ENCODE results near the gene PHF5A. TPM values are rescaled to one million over a fixed set of nuclear protein-coding genes. Genes with fewer than 3 reads are reported as not detected.
"Not testable (repeated sequence)": the region's sequence is repeated elsewhere in the genome, so short reads cannot be mapped to it uniquely, and the experiment has no call there.

PHF5A gene
- total RNA-seq, 1 donor from 2014 or later: 114 TPM

DNA sequence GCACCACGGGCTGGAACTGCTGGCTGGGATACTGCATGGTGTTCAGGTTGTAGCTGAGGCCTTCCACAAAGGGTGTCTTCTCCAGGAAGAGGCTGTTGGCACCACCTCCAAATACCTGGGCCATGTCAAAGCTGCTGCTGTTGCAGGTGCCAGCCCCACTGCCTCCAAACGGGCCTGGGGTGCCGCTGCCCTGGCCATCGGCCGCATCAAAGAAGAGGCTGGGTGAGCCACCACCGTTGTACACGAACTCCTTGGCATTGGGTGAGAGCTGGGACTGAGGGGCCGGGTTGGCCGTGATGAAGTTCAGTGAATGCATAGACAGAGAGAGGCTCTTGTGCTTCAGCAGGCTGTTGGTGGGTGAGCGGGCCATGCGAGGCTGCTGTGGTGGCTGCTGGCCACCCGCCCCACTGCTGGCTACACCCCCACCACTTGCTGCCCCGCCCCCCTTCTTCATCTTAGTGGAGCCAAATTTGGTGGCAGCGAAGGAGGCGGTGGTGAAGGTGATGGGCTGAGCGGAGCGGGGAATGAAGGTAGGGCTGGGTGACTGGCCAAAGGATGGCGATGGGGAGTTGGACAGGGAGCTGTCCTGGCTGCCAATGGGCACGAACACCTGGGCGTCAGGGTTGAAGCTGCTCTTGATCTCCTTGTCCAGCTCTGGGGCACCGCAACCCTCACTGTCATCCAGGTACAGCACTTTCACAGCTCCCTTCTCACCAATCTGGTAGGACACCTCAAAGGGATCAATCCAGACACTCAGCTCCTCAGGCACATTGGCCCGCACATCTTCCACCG is 32.0 kb downstream of the PHF5A start:
- Mint-ChIP-seq H3K9me3 (no peaks in the 10 kb centered on the region), H3K36me3 (peaks cover 27% of the 10 kb centered on the region), H3K4me3 (no peak overlapping the region), H3K27ac (no peak overlapping the region), H3K27me3 (ENCODE audit: insufficient read depth, low read depth) (peaks cover 2% of the 10 kb centered on the region), H3K4me1 (no peaks in the 10 kb centered on the region)
- no peak for DNase-seq (ENCODE audit: low spot score)
- H3K27me3 ChIP-seq: no peaks in the 10 kb centered on the region
- no peaks in the 10 kb centered on the region for H3K9me3 ChIP-seq (ENCODE audit: low read depth)
- H3K4me3 ChIP-seq: no peak overlapping the region
- H3K4me1 ChIP-seq: no peaks in the 10 kb centered on the region
- H4K20me1 ChIP-seq (ENCODE audit: low read depth): peaks cover 97% of the 10 kb centered on the region
- no peak overlapping the region for H2AFZ ChIP-seq (replicated peaks)
- TF ChIP-seq, protein P1, sequence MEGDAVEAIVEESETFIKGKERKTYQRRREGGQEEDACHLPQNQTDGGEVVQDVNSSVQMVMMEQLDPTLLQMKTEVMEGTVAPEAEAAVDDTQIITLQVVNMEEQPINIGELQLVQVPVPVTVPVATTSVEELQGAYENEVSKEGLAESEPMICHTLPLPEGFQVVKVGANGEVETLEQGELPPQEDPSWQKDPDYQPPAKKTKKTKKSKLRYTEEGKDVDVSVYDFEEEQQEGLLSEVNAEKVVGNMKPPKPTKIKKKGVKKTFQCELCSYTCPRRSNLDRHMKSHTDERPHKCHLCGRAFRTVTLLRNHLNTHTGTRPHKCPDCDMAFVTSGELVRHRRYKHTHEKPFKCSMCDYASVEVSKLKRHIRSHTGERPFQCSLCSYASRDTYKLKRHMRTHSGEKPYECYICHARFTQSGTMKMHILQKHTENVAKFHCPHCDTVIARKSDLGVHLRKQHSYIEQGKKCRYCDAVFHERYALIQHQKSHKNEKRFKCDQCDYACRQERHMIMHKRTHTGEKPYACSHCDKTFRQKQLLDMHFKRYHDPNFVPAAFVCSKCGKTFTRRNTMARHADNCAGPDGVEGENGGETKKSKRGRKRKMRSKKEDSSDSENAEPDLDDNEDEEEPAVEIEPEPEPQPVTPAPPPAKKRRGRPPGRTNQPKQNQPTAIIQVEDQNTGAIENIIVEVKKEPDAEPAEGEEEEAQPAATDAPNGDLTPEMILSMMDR (IDR thresholded peaks at IDR 0.05): no peak
- TF ChIP-seq EZH2phosphoT487 (IDR thresholded peaks at IDR 0.05) (no peak), EZH2 (IDR thresholded peaks at IDR 0.05) (no peak)
- H3K4me2 ChIP-seq: no peak overlapping the region
- H3F3A ChIP-seq (ENCODE audit: low read depth): peaks cover 23% of the 10 kb centered on the region
- peaks cover 72% of the 10 kb centered on the region for H3K79me2 ChIP-seq (ENCODE audit: low read depth)
- no peaks in the 10 kb centered on the region for H3K36me3 ChIP-seq
- H3K9ac ChIP-seq: no peak overlapping the region
- no peak overlapping the region for H3K27ac ChIP-seq

DNA sequence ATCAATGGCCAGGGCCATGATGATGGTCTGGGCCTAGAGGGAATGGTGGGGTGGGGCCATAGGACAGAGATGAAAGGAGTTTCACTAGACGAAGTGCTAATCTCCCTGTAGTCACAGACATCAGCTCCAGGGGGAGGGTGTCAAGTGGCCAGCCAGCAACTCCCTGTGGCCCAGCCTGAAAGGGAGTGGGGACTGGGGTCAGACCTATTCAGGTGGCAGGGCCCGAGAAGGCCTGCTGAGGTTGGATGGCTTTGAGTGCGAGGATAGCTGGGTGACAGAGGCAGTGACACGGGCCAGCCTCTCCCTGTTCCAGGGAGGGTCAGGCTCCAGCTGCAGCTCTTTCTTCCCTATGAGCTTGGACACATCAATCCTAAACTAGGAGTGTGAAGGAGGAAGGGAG is 32.9 kb downstream of the PHF5A start:
- Histone ChIP-seq H4K20me1 (ENCODE audit: low read depth) (peaks cover 92% of the 10 kb centered on the region), H3K4me2 (no peak overlapping the region), H3K9ac (no peak overlapping the region), H3K27me3 (no peaks in the 10 kb centered on the region), H3K36me3 (no peaks in the 10 kb centered on the region), H3K9me3 (ENCODE audit: low read depth) (no peaks in the 10 kb centered on the region), H2AFZ (replicated peaks) (no peak overlapping the region), H3F3A (ENCODE audit: low read depth) (peaks cover 23% of the 10 kb centered on the region), H3K79me2 (ENCODE audit: low read depth) (peaks cover 62% of the 10 kb centered on the region), H3K27ac (no peak overlapping the region), H3K4me1 (no peaks in the 10 kb centered on the region), H3K4me3 (no peak overlapping the region)
- H3K9me3 Mint-ChIP-seq: no peaks in the 10 kb centered on the region
- TF ChIP-seq EZH2 (IDR thresholded peaks at IDR 0.05) (no peak), EZH2phosphoT487 (IDR thresholded peaks at IDR 0.05) (no peak)
- TF ChIP-seq, protein P1 (IDR thresholded peaks at IDR 0.05): no peak
- H3K4me3 Mint-ChIP-seq: no peak overlapping the region
- peak overlapping the region; percentile 81 for H3K27ac Mint-ChIP-seq
- H3K4me1 Mint-ChIP-seq: no peaks in the 10 kb centered on the region
- DNase-seq (ENCODE audit: low spot score): no peak
- H3K27me3 Mint-ChIP-seq (ENCODE audit: insufficient read depth, low read depth): peaks cover 2% of the 10 kb centered on the region
- peaks cover 30% of the 10 kb centered on the region for H3K36me3 Mint-ChIP-seq

DNA sequence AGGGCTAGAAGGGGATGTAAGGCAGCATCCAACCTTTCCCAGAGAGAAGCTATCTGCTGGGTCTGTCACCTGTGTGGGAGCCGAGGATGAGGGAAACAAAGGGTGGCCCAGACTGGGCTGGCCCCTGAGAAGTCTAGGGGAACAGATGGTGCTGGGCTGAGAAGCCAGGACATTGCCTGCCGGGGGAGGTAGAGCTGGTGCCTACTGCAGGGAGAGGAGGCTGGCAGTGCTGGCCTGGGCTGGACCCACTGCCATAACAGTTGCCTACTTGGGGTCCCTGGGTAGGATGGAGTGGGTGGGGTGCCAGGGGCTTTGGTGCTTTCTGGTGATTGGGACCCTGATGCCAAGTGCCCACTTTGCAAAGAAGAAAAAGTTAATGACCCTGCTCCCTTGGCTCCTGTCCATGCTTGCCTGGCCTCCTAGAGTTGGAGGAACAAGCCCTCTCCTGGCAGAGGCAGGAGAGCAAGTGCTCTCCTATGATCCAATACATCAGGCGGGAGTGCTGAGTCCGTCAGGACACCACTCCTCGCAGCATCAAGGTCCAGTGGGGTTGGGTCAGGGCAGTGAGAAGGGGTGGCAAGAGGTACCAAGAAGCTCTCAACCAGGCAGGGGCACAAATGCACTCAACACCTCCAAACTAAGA is 34.0 kb downstream of the PHF5A start:
- Histone ChIP-seq H3F3A (ENCODE audit: low read depth) (peaks cover 24% of the 10 kb centered on the region), H3K79me2 (ENCODE audit: low read depth) (peaks cover 51% of the 10 kb centered on the region), H4K20me1 (ENCODE audit: low read depth) (peaks cover 82% of the 10 kb centered on the region)
- not testable (repeated sequence) for H3K4me1 ChIP-seq; H3K4me3 Mint-ChIP-seq; H3K27ac ChIP-seq; H3K27me3 ChIP-seq; H3K27ac Mint-ChIP-seq; H3K27me3 Mint-ChIP-seq (ENCODE audit: insufficient read depth, low read depth); H3K4me1 Mint-ChIP-seq; H3K9me3 Mint-ChIP-seq; H2AFZ ChIP-seq (replicated peaks); H3K9me3 ChIP-seq (ENCODE audit: low read depth); H3K9ac ChIP-seq; H3K4me2 ChIP-seq; H3K36me3 ChIP-seq; H3K4me3 ChIP-seq; DNase-seq (ENCODE audit: low spot score)
- H3K36me3 Mint-ChIP-seq: peaks cover 30% of the 10 kb centered on the region

DNA sequence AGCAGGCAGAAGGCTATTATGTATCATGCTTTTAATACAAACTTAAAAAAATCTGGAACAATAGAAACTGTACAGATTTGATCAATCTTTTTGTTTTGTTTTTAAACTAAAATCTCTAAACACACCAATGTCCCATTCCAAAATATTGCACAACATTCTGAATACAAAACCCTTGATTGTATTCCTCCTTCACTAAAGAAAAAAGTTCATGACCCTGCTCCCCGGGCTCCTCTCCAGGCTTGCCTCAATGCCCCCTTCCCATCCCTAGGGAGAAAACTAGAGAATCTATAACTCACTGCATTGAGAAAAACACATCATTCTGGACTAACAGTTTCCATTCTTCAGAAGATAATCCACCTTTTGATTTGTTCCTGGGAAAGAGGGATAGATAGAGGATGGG is 35.0 kb downstream of the PHF5A start:
- H3K79me2 ChIP-seq (ENCODE audit: low read depth): peaks cover 41% of the 10 kb centered on the region
- H3K27ac ChIP-seq; DNase-seq (ENCODE audit: low spot score); H3K36me3 ChIP-seq; H3K27me3 ChIP-seq; H3K4me1 Mint-ChIP-seq; H3K4me2 ChIP-seq; H3K27me3 Mint-ChIP-seq (ENCODE audit: insufficient read depth, low read depth); H3K9me3 Mint-ChIP-seq; H2AFZ ChIP-seq (replicated peaks); H3K4me1 ChIP-seq; H3K4me3 Mint-ChIP-seq; H3K4me3 ChIP-seq; H3K9me3 ChIP-seq (ENCODE audit: low read depth); H3K9ac ChIP-seq; H3K27ac Mint-ChIP-seq: not testable (repeated sequence)
- H3K36me3 Mint-ChIP-seq: peaks cover 30% of the 10 kb centered on the region
- H3F3A ChIP-seq (ENCODE audit: low read depth): peaks cover 20% of the 10 kb centered on the region
- peaks cover 72% of the 10 kb centered on the region for H4K20me1 ChIP-seq (ENCODE audit: low read depth)

Measured in neural progenitor cell (in vitro differentiated cells).